NCI-H128 (cell line): ENCODE data around the gene NR5A2.

ENCODE experiments used
- DNase-seq: peaks from one replicate; lab custom pipeline; 2025; ENCODE audit not compliant: unreplicated experiment; lab: John Stamatoyannopoulos, UW

NR5A2 gene

GRCh38 chr1:200027264-200027823 is at the start of gene NR5A2:
TSS of gene NR5A2 (plus strand) at chr1:200027710. CDS start at chr1:200027848, 138 bp downstream.
- DNase-seq, result no peak

GRCh38 chr1:199978408-199978940 is 49.0 kb upstream of the NR5A2 start:
- no peak for DNase-seq

GRCh38 chr1:199979071-199979470 is 48.4 kb upstream of the NR5A2 start:
- DNase-seq, result no peak

GRCh38 chr1:199981584-199981983 is 45.9 kb upstream of the NR5A2 start:
- no peak for DNase-seq

- no peak for DNase-seq
Observed at GRCh38 chr1:199982606-199983005, 44.9 kb upstream of the NR5A2 start.

GRCh38 chr1:199983531-199983930 is 44.0 kb upstream of the NR5A2 start:
- DNase-seq, result no peak

- no peak for DNase-seq
Observed at GRCh38 chr1:199995096-199995685, 32.3 kb upstream of the NR5A2 start.

GRCh38 chr1:200005165-200005564 is 22.3 kb upstream of the NR5A2 start:
- no peak for DNase-seq

- DNase-seq, result no peak
Observed at GRCh38 chr1:200006711-200007110, 20.8 kb upstream of the NR5A2 start.

GRCh38 chr1:200015811-200016210 is 11.7 kb upstream of the NR5A2 start:
- no peak for DNase-seq

- no peak for DNase-seq
Observed at GRCh38 chr1:200021577-200022238, 5.8 kb upstream of the NR5A2 start.

GRCh38 chr1:200022239-200022804 is 5.2 kb upstream of the NR5A2 start:
- no peak for DNase-seq

- DNase-seq, result peak; percentile 34
Observed at GRCh38 chr1:200028586-200029034, 1.1 kb downstream of the NR5A2 start.

GRCh38 chr1:200029035-200029821 is 1.7 kb downstream of the NR5A2 start:
- DNase-seq, result peak; percentile 59

- DNase-seq, result no peak
Observed at GRCh38 chr1:200029822-200030152, 2.3 kb downstream of the NR5A2 start.

GRCh38 chr1:200030791-200031190 is 3.3 kb downstream of the NR5A2 start:
- DNase-seq, result no peak

- DNase-seq, result no peak
Observed at GRCh38 chr1:200033511-200034261, 6.2 kb downstream of the NR5A2 start.

- DNase-seq, result no peak
Observed at GRCh38 chr1:200034262-200034557, 6.7 kb downstream of the NR5A2 start.

- no peak for DNase-seq
Observed at GRCh38 chr1:200034761-200035396, 7.4 kb downstream of the NR5A2 start.

GRCh38 chr1:200035397-200035955 is 8.0 kb downstream of the NR5A2 start:
- no peak for DNase-seq
